ENCODE data around the gene DHRS7. TPM values are rescaled to one million over a fixed set of nuclear protein-coding genes. Genes with fewer than 3 reads are reported as not detected.

The DHRS7 gene
- total RNA-seq, 1 experiment from 2014 or later, result 27.7 TPM

- Histone ChIP-seq H3K27ac (ENCODE audit: insufficient read length, low read depth, low read length) (no peak overlapping the region), H3K23ac (ENCODE audit: insufficient read length, low read depth, low read length) (no peak overlapping the region), H2BK5ac (ENCODE audit: insufficient read length, low read length) (no peak overlapping the region), H3K79me1 (ENCODE audit: insufficient read depth, low read depth, low read length, poor library complexity, severe bottlenecking) (no peaks in the 10 kb centered on the region), H2BK120ac (ENCODE audit: low read depth, low read length, poor library complexity, severe bottlenecking) (no peak overlapping the region), H4K5ac (ENCODE audit: insufficient read length, low read depth, low read length) (no peak overlapping the region), H3K4me1 (ENCODE audit: insufficient read depth, low read length) (peaks cover 6% of the 10 kb centered on the region; the same call in 1 of the 2 replicates), H2BK12ac (ENCODE audit: insufficient read length, low read depth, low read length) (no peak overlapping the region), H2BK15ac (ENCODE audit: low read depth, low read length) (no peak overlapping the region), H4K8ac (replicated peaks; ENCODE audit: insufficient read length, low read depth, low read length) (no peak overlapping the region), H3K56ac (ENCODE audit: insufficient read length, low read depth, low read length) (no peak overlapping the region), H3T11ph (ENCODE audit: low read length) (no peak overlapping the region), H3K23me2 (ENCODE audit: insufficient read length, low read depth, low read length, poor library complexity, severe bottlenecking) (no peaks in the 10 kb centered on the region), H3K4me2 (ENCODE audit: insufficient read depth, insufficient read length, low read length) (no peak overlapping the region), H4K20me1 (ENCODE audit: control insufficient read depth, insufficient read depth, insufficient read length) (no peaks in the 10 kb centered on the region), H2AK5ac (ENCODE audit: insufficient read length, low read length) (no peak overlapping the region), H3K9me3 (ENCODE audit: control insufficient read depth, low read depth, low read length) (no peaks in the 10 kb centered on the region), H3K14ac (ENCODE audit: insufficient read depth, low read length) (no peak overlapping the region), H3K18ac (ENCODE audit: insufficient read length, low read depth, low read length) (no peak overlapping the region), H4K91ac (ENCODE audit: insufficient read length, low read depth, low read length) (no peak overlapping the region), H3K9ac (ENCODE audit: extremely low read depth, insufficient read length, low read length) (no peak overlapping the region), H2AFZ (ENCODE audit: low read length) (no peak overlapping the region), H3K27me3 (ENCODE audit: insufficient read depth, low read length) (no peaks in the 10 kb centered on the region), H2BK20ac (ENCODE audit: low read depth, low read length, poor library complexity, severe bottlenecking) (no peak overlapping the region), H3K79me2 (ENCODE audit: insufficient read depth, low read length) (no peaks in the 10 kb centered on the region), H3K4ac (ENCODE audit: low read depth, low read length) (no peak overlapping the region)
- Mint-ChIP-seq H3K4me1 (peaks cover 26 to 29% of the 10 kb centered on the region in 2 experiments), H3K4me3 (no peak overlapping the region), H3K36me3 (ENCODE audit: insufficient read depth in 1 of 3, low read depth in 3 of 3) (no peaks in the 10 kb centered on the region), H3K27ac (no peak overlapping the region; a peak in 1 of 7 replicates), H3K27me3 (ENCODE audit: low read depth) (no peaks in the 10 kb centered on the region), H3K9me3 (0 out of 5 replicates have a peak, but pooled peaks cover 0 to 4% of the 10 kb centered on the region in 2 experiments)
- no peak for DNase-seq
- no peak for TF ChIP-seq CTCF (conservative IDR thresholded peaks at IDR 0.05)
- no CpG with 5 or more reads among the region's 7 CpGs for WGBS (ENCODE audit: extremely low coverage, insufficient read length, low lambda C conversion rate)
Observed at GRCh38 chr14:60206249-60206670, 41.1 kb upstream of the DHRS7 start.

Data from H9 (cell line).